Esophagus muscularis mucosa (tissue), 3 donors: Measurements from ENCODE around the gene TARDBP.

ENCODE experiments used
- CTCF ChIP-seq, 3 experiments: fragments of 200-600 bp in 2 of 3; fragments of 450-650 bp in 1 of 3; sonication (generic) in 2 of 3; IDR thresholded peaks; one replicate each; pipeline ENCODE4 v1.5.1; 2017 to 2019; ENCODE audit warnings: antibody characterized with exemption in 3 of 3, mild to moderate bottlenecking in 2 of 3, moderate library complexity in 1 of 3
- POLR2AphosphoS5 ChIP-seq, 2 donors: sonication (generic); formaldehyde crosslinking; IDR thresholded peaks; one replicate each; pipeline ENCODE4 v1.6.1; 2017; ENCODE audit warnings: antibody characterized with exemption in 2 of 2

GRCh38 chr1:11024154-11024873 lies 11.9 kb downstream of the TARDBP start:
- TF ChIP-seq CTCF (IDR thresholded peaks at IDR 0.05) (no peak), POLR2AphosphoS5 (IDR thresholded peaks at IDR 0.05) (no peak)
